WERI-Rb-1 (cell line): Measurements from ENCODE around the gene CKLF.

ENCODE experiments used
- DNase-seq: peaks from one replicate; pipeline ENCODE4 v3.0.0-alpha.2; 2020
- H3K27ac ChIP-seq: fragments of 250-450 bp; sonication (Bioruptor Pico); 2 replicates; pipeline ENCODE4 v1.5.1; 2020; ENCODE audit warnings: mild to moderate bottlenecking, moderate library complexity
- H3K27me3 ChIP-seq: fragments of 250-450 bp; sonication (Bioruptor Pico); 2 replicates; pipeline ENCODE4 v1.5.1; 2021; ENCODE audit warnings: mild to moderate bottlenecking, low read depth, moderate library complexity; ENCODE audit not compliant: insufficient read depth, severe bottlenecking
- H3K36me3 ChIP-seq: fragments of 250-450 bp; sonication (Bioruptor Pico); 2 replicates; pipeline ENCODE4 v1.5.1; 2020; ENCODE audit warnings: mild to moderate bottlenecking, moderate library complexity
- H3K4me3 ChIP-seq: 2 replicates; pipeline ENCODE4 v1.5.1; 2011; ENCODE audit warnings: low read depth, mild to moderate bottlenecking, control low read depth, low read length
- H3K9me3 ChIP-seq: fragments of 250-450 bp; sonication (Bioruptor Pico); 2 replicates; pipeline ENCODE4 v1.5.1; 2021; ENCODE audit warnings: mild to moderate bottlenecking, moderate library complexity; ENCODE audit not compliant: severe bottlenecking
- TF ChIP-seq, protein P1 (sequence below): IDR thresholded peaks from 2 replicates; pipeline ENCODE4 v1.5.1; 2011; ENCODE audit warnings: low read depth, mild to moderate bottlenecking, control low read depth, inconsistent platforms, low read length

The CKLF gene

DNA sequence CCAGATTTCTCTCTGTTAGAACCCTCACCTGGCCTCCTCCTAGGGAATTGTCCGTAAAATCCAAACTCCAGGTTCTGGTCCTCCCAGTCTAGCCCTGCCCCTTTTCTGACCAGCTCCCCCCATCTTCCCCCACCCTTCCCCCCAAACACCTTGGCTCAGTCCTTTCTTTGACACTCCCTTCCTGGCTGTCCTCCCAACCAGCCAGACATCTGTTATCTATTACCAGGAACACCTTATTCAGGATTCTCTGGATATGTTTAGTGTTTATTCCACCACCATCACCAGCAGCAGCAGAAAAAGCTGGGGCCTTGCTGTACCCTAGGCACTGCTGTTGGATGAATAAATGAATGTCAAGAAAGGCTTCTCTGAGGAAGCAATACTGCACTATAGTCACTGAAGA, 48.1 kb downstream of the CKLF start:
- no peaks in the 10 kb centered on the region for H3K36me3 ChIP-seq
- H3K4me3 ChIP-seq: no peak overlapping the region
- DNase-seq: no peak
- H3K9me3 ChIP-seq: peaks cover 4% of the 10 kb centered on the region
- TF ChIP-seq, protein P1, sequence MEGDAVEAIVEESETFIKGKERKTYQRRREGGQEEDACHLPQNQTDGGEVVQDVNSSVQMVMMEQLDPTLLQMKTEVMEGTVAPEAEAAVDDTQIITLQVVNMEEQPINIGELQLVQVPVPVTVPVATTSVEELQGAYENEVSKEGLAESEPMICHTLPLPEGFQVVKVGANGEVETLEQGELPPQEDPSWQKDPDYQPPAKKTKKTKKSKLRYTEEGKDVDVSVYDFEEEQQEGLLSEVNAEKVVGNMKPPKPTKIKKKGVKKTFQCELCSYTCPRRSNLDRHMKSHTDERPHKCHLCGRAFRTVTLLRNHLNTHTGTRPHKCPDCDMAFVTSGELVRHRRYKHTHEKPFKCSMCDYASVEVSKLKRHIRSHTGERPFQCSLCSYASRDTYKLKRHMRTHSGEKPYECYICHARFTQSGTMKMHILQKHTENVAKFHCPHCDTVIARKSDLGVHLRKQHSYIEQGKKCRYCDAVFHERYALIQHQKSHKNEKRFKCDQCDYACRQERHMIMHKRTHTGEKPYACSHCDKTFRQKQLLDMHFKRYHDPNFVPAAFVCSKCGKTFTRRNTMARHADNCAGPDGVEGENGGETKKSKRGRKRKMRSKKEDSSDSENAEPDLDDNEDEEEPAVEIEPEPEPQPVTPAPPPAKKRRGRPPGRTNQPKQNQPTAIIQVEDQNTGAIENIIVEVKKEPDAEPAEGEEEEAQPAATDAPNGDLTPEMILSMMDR: no peak
- no peak overlapping the region for H3K27ac ChIP-seq
- no peaks in the 10 kb centered on the region for H3K27me3 ChIP-seq

DNA sequence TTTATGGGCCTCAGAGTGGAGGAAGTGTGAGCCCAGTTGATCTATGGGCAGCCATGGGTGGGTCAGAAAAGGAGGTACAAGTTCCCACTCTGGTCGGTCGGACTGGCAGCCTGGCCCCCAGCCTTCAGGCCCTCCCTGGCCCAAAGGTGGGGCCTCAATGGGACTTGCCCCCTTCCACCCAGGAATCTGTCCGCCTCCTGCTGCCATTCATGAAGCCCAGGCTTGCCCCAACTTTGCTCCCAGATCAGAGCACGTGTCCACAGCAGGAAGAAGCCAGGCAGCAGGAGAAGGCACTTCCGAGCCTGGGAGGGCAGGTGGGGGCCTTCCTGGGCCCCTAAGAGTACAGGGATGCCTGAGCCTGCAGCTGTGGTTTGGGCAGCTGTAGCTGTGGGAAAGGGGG, 49.1 kb downstream of the CKLF start:
- Histone ChIP-seq H3K4me3 (no peak overlapping the region), H3K36me3 (no peaks in the 10 kb centered on the region), H3K27ac (no peak overlapping the region), H3K9me3 (peaks cover 4% of the 10 kb centered on the region), H3K27me3 (no peaks in the 10 kb centered on the region)
- no peak for DNase-seq
- TF ChIP-seq, protein P1: no peak

DNA sequence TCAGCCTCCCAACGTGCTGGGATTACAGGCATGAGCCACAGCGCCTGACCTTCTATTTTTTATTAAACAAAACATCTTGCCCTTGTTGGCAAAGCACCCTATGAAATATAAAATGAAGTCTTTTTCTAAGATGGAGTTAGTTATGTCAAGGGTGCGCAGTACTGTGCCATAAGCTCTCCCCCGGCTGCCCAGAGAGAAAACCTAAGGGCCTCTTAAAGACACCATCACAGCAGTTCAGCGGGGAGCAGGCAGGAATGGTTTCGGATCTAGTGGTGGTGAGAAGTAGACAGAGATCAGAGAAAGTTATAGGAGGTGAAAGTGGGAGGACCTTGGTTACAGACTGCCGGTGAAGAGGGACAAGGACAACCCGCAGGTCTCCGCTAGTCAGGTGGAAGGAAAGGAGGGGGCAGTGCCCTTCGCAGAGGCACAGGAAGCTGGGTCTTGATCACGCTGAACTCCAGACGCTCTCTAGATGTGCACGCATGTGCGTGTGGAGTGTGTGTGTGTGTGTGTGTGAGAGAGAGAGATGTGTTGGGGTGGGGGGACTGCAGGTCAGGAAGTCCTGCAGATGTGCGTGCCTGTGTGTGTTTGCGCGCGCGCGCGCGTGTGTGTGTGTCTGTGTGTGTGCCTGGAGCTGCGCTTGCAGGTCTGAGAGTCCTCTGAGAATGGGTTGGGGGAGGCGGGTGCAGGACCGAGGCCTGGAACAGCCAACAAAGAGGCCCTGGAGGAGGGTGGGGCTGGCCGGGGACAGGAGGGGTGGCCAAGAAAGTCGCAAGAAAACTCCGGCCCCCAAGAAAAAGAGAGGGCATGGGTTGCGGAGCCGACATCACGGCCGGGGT, 51.4 kb downstream of the CKLF start:
- TF ChIP-seq, protein P1: no peak
- peak; percentile 74 for DNase-seq
- Histone ChIP-seq H3K4me3 (peak overlapping the region; percentile 74), H3K36me3 (peaks cover 10% of the 10 kb centered on the region), H3K27ac (peak overlapping the region; percentile 86), H3K9me3 (peaks cover 4% of the 10 kb centered on the region), H3K27me3 (no peaks in the 10 kb centered on the region)

DNA sequence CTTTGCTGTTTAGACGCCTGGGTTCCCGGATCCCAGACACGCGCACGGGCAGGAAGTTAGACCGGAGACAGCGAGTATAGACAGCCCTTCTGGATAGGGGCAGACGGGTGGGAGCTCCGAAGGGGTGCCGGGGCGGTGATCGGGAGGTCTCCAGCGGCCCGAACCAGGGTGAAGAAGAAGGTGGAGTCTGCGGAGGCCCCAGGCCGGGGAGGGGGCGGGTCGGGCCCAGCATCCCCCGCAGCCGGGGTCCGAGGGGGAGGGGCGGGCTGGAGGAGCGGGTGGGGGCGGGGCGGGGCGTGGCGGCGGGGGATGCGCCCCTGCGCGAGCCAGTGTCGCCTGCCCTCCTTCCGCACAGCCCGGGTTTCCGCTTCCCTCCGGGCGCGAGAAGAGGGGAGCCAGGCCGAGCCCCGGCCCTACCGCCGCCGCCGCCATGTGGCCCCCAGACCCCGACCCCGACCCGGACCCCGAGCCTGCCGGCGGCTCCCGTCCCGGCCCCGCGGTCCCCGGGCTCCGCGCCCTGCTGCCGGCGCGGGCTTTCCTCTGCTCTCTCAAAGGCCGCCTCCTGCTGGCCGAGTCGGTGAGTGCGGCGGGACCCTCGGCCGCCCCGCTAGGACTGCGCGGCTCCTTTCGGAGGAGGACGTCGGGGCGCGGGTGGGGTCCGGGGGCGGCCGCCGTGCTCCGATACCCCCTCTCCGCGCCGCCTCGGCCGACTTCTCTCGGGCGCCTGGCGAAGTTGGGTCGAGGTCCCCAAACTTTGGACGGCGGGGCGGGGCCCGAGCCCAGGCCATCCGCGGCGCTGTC, 52.2 kb downstream of the CKLF start, which contains the start of gene CMTM3:
CMTM3 (plus strand) TSS at position 329 of the 801 bp plus-strand sequence; CDS start at position 431, 102 bp downstream.
- Histone ChIP-seq H3K36me3 (peaks cover 17% of the 10 kb centered on the region), H3K27me3 (no peaks in the 10 kb centered on the region), H3K9me3 (peaks cover 4% of the 10 kb centered on the region), H3K27ac (peak within 1 kb of the TSS; percentile 86), H3K4me3 (peak within 1 kb of the TSS; percentile 74)
- TF ChIP-seq, protein P1: peak; percentile 66
- DNase-seq: peak; percentile 77

DNA sequence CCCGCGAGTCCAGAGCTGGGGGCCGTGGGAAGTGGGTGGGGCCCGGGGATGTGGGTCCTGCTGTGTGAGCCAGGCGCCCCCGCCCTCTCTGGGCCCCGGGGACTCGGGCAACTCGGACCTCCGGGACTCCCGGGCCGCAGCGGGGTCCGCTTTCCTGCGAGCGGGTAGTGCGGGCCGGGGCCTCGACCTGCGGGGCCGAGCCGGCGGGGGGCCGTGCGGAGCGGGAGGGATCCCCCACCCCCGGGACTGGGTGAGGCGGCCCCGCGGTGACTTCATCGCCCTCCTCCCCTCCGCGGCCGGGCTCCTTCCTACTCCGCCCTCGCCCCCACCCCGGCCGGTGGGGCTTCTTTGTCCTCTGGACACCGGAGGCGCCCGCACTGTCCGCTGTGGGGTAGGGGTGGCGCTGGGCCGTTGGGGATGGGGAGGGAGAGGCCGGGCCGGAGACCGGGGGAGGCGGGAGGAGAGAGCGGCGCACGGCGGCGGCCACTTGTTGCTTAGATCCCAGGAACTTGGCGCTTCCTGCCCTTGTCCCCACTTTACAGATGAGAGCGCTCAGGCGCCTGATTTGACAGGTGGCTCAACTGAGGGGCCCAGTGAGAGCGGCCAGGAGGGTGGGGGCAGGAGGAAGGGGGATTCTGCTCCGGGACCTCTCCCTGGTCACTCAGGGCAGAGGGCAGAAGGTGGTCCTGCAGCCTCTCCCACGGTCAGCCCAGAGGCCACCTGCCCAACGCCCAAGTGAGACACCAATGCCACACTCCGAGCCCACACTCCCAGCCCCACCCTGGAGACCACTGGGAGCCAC, 53.0 kb downstream of the CKLF start:
- Histone ChIP-seq H3K4me3 (peak overlapping the region; percentile 74), H3K27me3 (no peaks in the 10 kb centered on the region), H3K36me3 (peaks cover 25% of the 10 kb centered on the region), H3K27ac (peak overlapping the region; percentile 86), H3K9me3 (peaks cover 4% of the 10 kb centered on the region)
- peak; percentile 48 for DNase-seq
- TF ChIP-seq, protein P1: no peak
